Astrocyte (in vitro differentiated cells and primary cell): ENCODE results near the gene PROSER2. TPM values are rescaled to one million over a fixed set of nuclear protein-coding genes. Genes with fewer than 3 reads are reported as not detected.

Experiments used
- DNase-seq: peaks from one replicate; pipeline ENCODE4 v3.0.0-alpha.2; 2010; ENCODE audit warnings: low read depth
- FAIRE-seq: peaks from 2 replicates; lab custom pipeline; 2011; peaks lifted over from hg19 to GRCh38; lab: Jason Lieb, UNC
- H2AFZ ChIP-seq: 2 replicates; pipeline ENCODE4 v1.6.0; 2012; ENCODE audit warnings: low read depth, low read length, inconsistent platforms
- H3K27ac ChIP-seq: 2 replicates; pipeline ENCODE4 v1.5.1; 2011; ENCODE audit warnings: low read depth, low read length, inconsistent platforms
- H3K27me3 ChIP-seq: 2 replicates; pipeline ENCODE4 v1.6.0; 2011; ENCODE audit warnings: low read length, inconsistent platforms; ENCODE audit not compliant: insufficient read depth
- H3K36me3 ChIP-seq: 2 replicates; pipeline ENCODE4 v1.5.1; 2011; ENCODE audit warnings: low read length, inconsistent platforms; ENCODE audit not compliant: insufficient read depth
- H3K4me1 ChIP-seq: 2 replicates; pipeline ENCODE4 v1.5.1; 2011; ENCODE audit warnings: low read length, inconsistent platforms; ENCODE audit not compliant: insufficient read depth
- H3K4me2 ChIP-seq: 2 replicates; pipeline ENCODE4 v1.6.0; 2012; ENCODE audit warnings: low read length, inconsistent platforms
- H3K4me3 ChIP-seq: 2 replicates; pipeline ENCODE4 v1.5.1; 2011; ENCODE audit warnings: low read depth, mild to moderate bottlenecking, low read length, inconsistent platforms; ENCODE audit not compliant: insufficient read depth
- H3K79me2 ChIP-seq: 2 replicates; pipeline ENCODE4 v1.6.0; 2012; ENCODE audit warnings: mild to moderate bottlenecking, low read length, inconsistent platforms; ENCODE audit not compliant: insufficient read depth
- H3K9ac ChIP-seq: 2 replicates; pipeline ENCODE4 v1.6.0; 2012; ENCODE audit warnings: mild to moderate bottlenecking, low read length, inconsistent platforms
- H3K9me3 ChIP-seq: 2 replicates; pipeline ENCODE4 v1.5.1; 2012; ENCODE audit warnings: low read depth, mild to moderate bottlenecking, low read length, inconsistent platforms; ENCODE audit not compliant: insufficient read depth
- H4K20me1 ChIP-seq: 2 replicates; pipeline ENCODE4 v1.6.0; 2012; ENCODE audit warnings: low read length, inconsistent platforms; ENCODE audit not compliant: insufficient read depth
- H3K27ac Mint-ChIP-seq: one replicate; pipeline ENCODE4 v1.8.0; 2021; ENCODE audit warnings: mild to moderate bottlenecking, mixed read lengths; ENCODE audit not compliant: unreplicated experiment
- H3K27me3 Mint-ChIP-seq: one replicate; pipeline ENCODE4 v1.8.0; 2021; ENCODE audit warnings: low read depth, mixed read lengths; ENCODE audit not compliant: unreplicated experiment
- H3K36me3 Mint-ChIP-seq: one replicate; pipeline ENCODE4 v1.8.0; 2021; ENCODE audit warnings: low read depth, mixed read lengths; ENCODE audit not compliant: unreplicated experiment
- H3K4me1 Mint-ChIP-seq: one replicate; pipeline ENCODE4 v1.8.0; 2021; ENCODE audit warnings: low read depth, mixed read lengths; ENCODE audit not compliant: unreplicated experiment
- H3K4me3 Mint-ChIP-seq: one replicate; pipeline ENCODE4 v1.8.0; 2021; ENCODE audit warnings: mild to moderate bottlenecking, moderate library complexity, mixed read lengths; ENCODE audit not compliant: unreplicated experiment
- H3K9me3 Mint-ChIP-seq: one replicate; pipeline ENCODE4 v1.8.0; 2021; ENCODE audit warnings: mild to moderate bottlenecking, mixed read lengths; ENCODE audit not compliant: unreplicated experiment
- CTCF ChIP-seq: IDR thresholded peaks from 2 replicates; pipeline ENCODE4 v1.5.1; 2011; ENCODE audit warnings: low read depth, mild to moderate bottlenecking, inconsistent platforms, low read length, moderate library complexity; ENCODE audit not compliant: insufficient read depth
- EZH2 ChIP-seq: IDR thresholded peaks from 2 replicates; pipeline ENCODE4 v1.6.1; 2012; ENCODE audit warnings: mild to moderate bottlenecking, low read length, inconsistent platforms; ENCODE audit not compliant: insufficient read depth
- total RNA-seq: library from RNA; stranded (reverse); gene quantifications from 2 replicates; pipeline ENCODE4 v1.2.1, GENCODE V29; 2021

The PROSER2 gene
- total RNA-seq, 1 donor from 2014 or later = 12.1 TPM

GRCh38 chr10:11835704-11836103 is 12.5 kb downstream of the PROSER2 start:
- Histone ChIP-seq H3K79me2 (peaks cover 7% of the 10 kb centered on the region), H3K4me3 (no peak overlapping the region), H3K27me3 (no peaks in the 10 kb centered on the region), H3K36me3 (no peaks in the 10 kb centered on the region), H3K4me2 (no peak overlapping the region), H3K9me3 (no peaks in the 10 kb centered on the region), H3K27ac (no peak overlapping the region), H2AFZ (no peak overlapping the region), H3K9ac (no peak overlapping the region), H3K4me1 (no peaks in the 10 kb centered on the region), H4K20me1 (peaks cover 2% of the 10 kb centered on the region)
- Mint-ChIP-seq H3K27me3 (no peaks in the 10 kb centered on the region), H3K4me1 (peaks cover 8% of the 10 kb centered on the region), H3K36me3 (peaks cover 4% of the 10 kb centered on the region), H3K27ac (no peak overlapping the region), H3K4me3 (no peak overlapping the region), H3K9me3 (no peaks in the 10 kb centered on the region)
- no peak for DNase-seq
- no peak for FAIRE-seq
- TF ChIP-seq CTCF (no peak), EZH2 (no peak)

GRCh38 chr10:11837372-11838161 is 14.4 kb downstream of the PROSER2 start:
- Histone ChIP-seq H4K20me1 (no peaks in the 10 kb centered on the region), H3K9me3 (no peaks in the 10 kb centered on the region), H3K27me3 (no peaks in the 10 kb centered on the region), H3K4me2 (no peak overlapping the region), H3K4me3 (no peak overlapping the region), H3K4me1 (no peaks in the 10 kb centered on the region), H3K27ac (no peak overlapping the region), H3K9ac (no peak overlapping the region), H3K79me2 (peaks cover 7% of the 10 kb centered on the region), H2AFZ (no peak overlapping the region), H3K36me3 (no peaks in the 10 kb centered on the region)
- peaks cover 4% of the 10 kb centered on the region for H3K36me3 Mint-ChIP-seq
- no peaks in the 10 kb centered on the region for H3K27me3 Mint-ChIP-seq
- no peak for TF ChIP-seq EZH2
- TF ChIP-seq CTCF = no peak
- no peak for DNase-seq
- no peaks in the 10 kb centered on the region for H3K9me3 Mint-ChIP-seq
- H3K4me1 Mint-ChIP-seq = no peaks in the 10 kb centered on the region
- H3K27ac Mint-ChIP-seq = no peak overlapping the region
- FAIRE-seq = no peak
- no peak overlapping the region for H3K4me3 Mint-ChIP-seq

GRCh38 chr10:11838298-11838852 is 15.2 kb downstream of the PROSER2 start:
- no peaks in the 10 kb centered on the region for H3K4me1 Mint-ChIP-seq
- Histone ChIP-seq H3K9ac (no peak overlapping the region), H3K27ac (no peak overlapping the region), H3K36me3 (no peaks in the 10 kb centered on the region), H3K4me2 (no peak overlapping the region), H3K9me3 (no peaks in the 10 kb centered on the region), H4K20me1 (no peaks in the 10 kb centered on the region), H3K4me1 (no peaks in the 10 kb centered on the region), H3K4me3 (no peak overlapping the region), H2AFZ (no peak overlapping the region), H3K27me3 (no peaks in the 10 kb centered on the region), H3K79me2 (peaks cover 7% of the 10 kb centered on the region)
- H3K36me3 Mint-ChIP-seq = peaks cover 4% of the 10 kb centered on the region
- no peak overlapping the region for H3K4me3 Mint-ChIP-seq
- FAIRE-seq (no peak), DNase-seq (no peak)
- no peak for TF ChIP-seq EZH2
- no peak for TF ChIP-seq CTCF
- H3K27ac Mint-ChIP-seq = no peak overlapping the region
- H3K27me3 Mint-ChIP-seq = no peaks in the 10 kb centered on the region
- H3K9me3 Mint-ChIP-seq = no peaks in the 10 kb centered on the region
